HEK293 (cell line): ENCODE data around the gene TPGS1.

Source experiments
- CTCF ChIA-PET: fragments of 350-600 bp; formaldehyde crosslinking; extraction: SDS; loops from one replicate; lab custom pipeline; 2021; ENCODE audit warnings: antibody characterized with exemption; lab: Yijun Ruan, JAX
- POLR2A ChIA-PET: fragments of 300-600 bp; formaldehyde crosslinking; extraction: SDS; loops from one replicate; lab custom pipeline; 2020; ENCODE audit warnings: antibody characterized with exemption, inconsistent platforms; lab: Yijun Ruan, JAX
- H3K27ac ChIP-seq: fragments of 200-500 bp; sonication (Bioruptor generic); 2 replicates; pipeline ENCODE4 v1.5.1; 2014; ENCODE audit warnings: low read depth, low read length, control low read depth, inconsistent platforms; ENCODE audit errors: extremely low read depth
- H3K36me3 ChIP-seq, 2 experiments: fragments of 200-500 bp in 1 of 2; sonication (Bioruptor generic) in 1 of 2; 1 replicate in 1 of 2; 2 replicates in 1 of 2; pipeline ENCODE4 v1.5.1; 2014 to 2017; ENCODE audit warnings: inconsistent platforms in 2 of 2, low read length in 2 of 2; ENCODE audit not compliant: control insufficient read depth in 2 of 2, insufficient read depth in 1 of 2
- H3K4me1 ChIP-seq: fragments of 200-500 bp; sonication (Bioruptor generic); 2 replicates; pipeline ENCODE4 v1.5.1; 2014; ENCODE audit warnings: mild to moderate bottlenecking, low read length, inconsistent platforms; ENCODE audit not compliant: control insufficient read depth, insufficient read depth
- H3K4me3 ChIP-seq: 2 replicates; pipeline ENCODE4 v1.5.1; 2011; ENCODE audit warnings: low read depth, mild to moderate bottlenecking, control low read depth, low read length, moderate library complexity
- H3K9me3 ChIP-seq: fragments of 200-500 bp; sonication (Bioruptor generic); 2 replicates; pipeline ENCODE4 v1.5.1; 2014; ENCODE audit warnings: low read depth, low read length, inconsistent platforms; ENCODE audit not compliant: control insufficient read depth, insufficient read depth
- HIC1 ChIP-seq: fragments of 450-650 bp; formaldehyde crosslinking; IDR thresholded peaks from 2 replicates; pipeline ENCODE4 v1.5.1; 2016; ENCODE audit warnings: missing biosample characterization, missing genetic modification characterization
- IKZF3 ChIP-seq: fragments of 450-650 bp; IDR thresholded peaks from 2 replicates; pipeline ENCODE4 v1.5.0; 2018; ENCODE audit warnings: missing biosample characterization, mild to moderate bottlenecking, missing genetic modification characterization, moderate library complexity
- KLF1 ChIP-seq: fragments of 450-650 bp; formaldehyde crosslinking; IDR thresholded peaks from 2 replicates; pipeline ENCODE4 v1.5.1; 2016; ENCODE audit warnings: missing biosample characterization, missing genetic modification characterization
- KLF16 ChIP-seq: fragments of 450-650 bp; formaldehyde crosslinking; IDR thresholded peaks from 2 replicates; pipeline ENCODE4 v1.5.1; 2017; ENCODE audit warnings: missing biosample characterization, missing genetic modification characterization
- KLF17 ChIP-seq: fragments of 450-650 bp; formaldehyde crosslinking; IDR thresholded peaks from 2 replicates; pipeline ENCODE4 v1.5.1; 2016; ENCODE audit warnings: missing biosample characterization, missing genetic modification characterization
- KLF7 ChIP-seq: fragments of 450-650 bp; formaldehyde crosslinking; IDR thresholded peaks from 2 replicates; pipeline ENCODE4 v1.5.1; 2016; ENCODE audit warnings: missing biosample characterization, missing genetic modification characterization, borderline replicate concordance
- SCRT2 ChIP-seq: fragments of 450-650 bp; formaldehyde crosslinking; IDR thresholded peaks from 2 replicates; pipeline ENCODE4 v1.5.1; 2016; ENCODE audit warnings: missing biosample characterization, missing genetic modification characterization
- ZBTB1 ChIP-seq: fragments of 450-650 bp; formaldehyde crosslinking; IDR thresholded peaks from 2 replicates; pipeline ENCODE4 v1.5.1; 2016; ENCODE audit warnings: missing biosample characterization, missing genetic modification characterization
- ZBTB8A ChIP-seq: fragments of 450-650 bp; formaldehyde crosslinking; IDR thresholded peaks from 2 replicates; pipeline ENCODE4 v1.5.1; 2016; ENCODE audit warnings: missing biosample characterization, missing genetic modification characterization
- ZFHX2 ChIP-seq: fragments of 450-650 bp; formaldehyde crosslinking; conservative IDR thresholded peaks from 2 replicates; pipeline ENCODE4 v1.5.1; 2016; ENCODE audit warnings: missing biosample characterization, missing genetic modification characterization
- ZNF132 ChIP-seq: fragments of 450-650 bp; formaldehyde crosslinking; IDR thresholded peaks from 2 replicates; pipeline ENCODE4 v1.5.1; 2017; ENCODE audit warnings: missing biosample characterization, missing genetic modification characterization, borderline replicate concordance
- ZNF16 ChIP-seq: fragments of 450-650 bp; formaldehyde crosslinking; IDR thresholded peaks from 2 replicates; pipeline ENCODE4 v1.5.1; 2016; ENCODE audit warnings: low read depth, missing biosample characterization, missing genetic modification characterization
- ZNF292 ChIP-seq: fragments of 450-650 bp; formaldehyde crosslinking; IDR thresholded peaks from 2 replicates; pipeline ENCODE4 v1.5.1; 2016; ENCODE audit warnings: low read depth, missing biosample characterization, missing genetic modification characterization, borderline replicate concordance
- ZNF335 ChIP-seq: fragments of 450-650 bp; formaldehyde crosslinking; conservative IDR thresholded peaks from 2 replicates; pipeline ENCODE4 v1.5.1; 2016; ENCODE audit warnings: missing biosample characterization, missing genetic modification characterization
- ZNF394 ChIP-seq: fragments of 450-650 bp; formaldehyde crosslinking; IDR thresholded peaks from 2 replicates; pipeline ENCODE4 v1.5.1; 2016; ENCODE audit warnings: missing biosample characterization, missing genetic modification characterization, mild to moderate bottlenecking, moderate library complexity, borderline replicate concordance
- ZNF501 ChIP-seq: fragments of 450-650 bp; formaldehyde crosslinking; IDR thresholded peaks from 2 replicates; pipeline ENCODE4 v1.5.1; 2016; ENCODE audit warnings: missing biosample characterization, missing genetic modification characterization
- ZNF529 ChIP-seq: fragments of 450-650 bp; formaldehyde crosslinking; IDR thresholded peaks from 2 replicates; pipeline ENCODE4 v1.5.1; 2017; ENCODE audit warnings: missing genetic modification characterization, missing biosample characterization; ENCODE audit not compliant: insufficient replicate concordance
- ZNF596 ChIP-seq: fragments of 450-650 bp; IDR thresholded peaks from 2 replicates; pipeline ENCODE4 v1.5.0; 2018; ENCODE audit warnings: missing biosample characterization, mild to moderate bottlenecking, missing genetic modification characterization, moderate library complexity
- ZNF600 ChIP-seq: fragments of 450-650 bp; formaldehyde crosslinking; IDR thresholded peaks from 2 replicates; pipeline ENCODE4 v1.5.1; 2016; ENCODE audit warnings: missing biosample characterization, missing genetic modification characterization
- ZNF76 ChIP-seq: fragments of 450-650 bp; formaldehyde crosslinking; IDR thresholded peaks from 2 replicates; pipeline ENCODE4; 2016; ENCODE audit warnings: low read depth, missing biosample characterization, missing genetic modification characterization, borderline replicate concordance
- ZNF768 ChIP-seq: fragments of 450-650 bp; formaldehyde crosslinking; IDR thresholded peaks from 2 replicates; pipeline ENCODE4 v1.5.1; 2018; ENCODE audit warnings: missing biosample characterization, mild to moderate bottlenecking, missing genetic modification characterization
- TF ChIP-seq, protein P1 (sequence below): fragments of 450-650 bp; formaldehyde crosslinking; IDR thresholded peaks from 2 replicates; pipeline ENCODE4 v1.5.1; 2016; ENCODE audit warnings: missing biosample characterization, missing genetic modification characterization

TPGS1 gene

GRCh38 chr19:461721-462551 is 45.4 kb upstream of the TPGS1 start (continued):
- peak; percentile 84 for TF ChIP-seq HIC1 (tag by site-specific recombination)
- TF ChIP-seq ZNF335 (tag by site-specific recombination) = peak; percentile 73
- TF ChIP-seq IKZF3 (tag by site-specific recombination) = peak; percentile 84
- TF ChIP-seq KLF7 (tag by site-specific recombination) = peak; percentile 56
- peak; percentile 92 for TF ChIP-seq ZBTB8A (tag by site-specific recombination)
- TF ChIP-seq ZNF292 (tag by site-specific recombination) = no peak
- 0 out of 2 replicates have a peak, but pooled peaks have one; percentile 16 for TF ChIP-seq ZNF596
- peak; percentile 61 for TF ChIP-seq SCRT2 (tag by site-specific recombination)
- no peak for TF ChIP-seq ZNF16 (tag by site-specific recombination)
- TF ChIP-seq KLF17 (tag by site-specific recombination) = peak; percentile 85
- peak; percentile 35; the same call in 1 of the 2 replicates for TF ChIP-seq ZNF76 (tag by site-specific recombination)
- TF ChIP-seq ZBTB1 = no peak
- peak; percentile 58; the same call in 1 of the 2 replicates for TF ChIP-seq ZNF600 (tag by site-specific recombination)
- peak; percentile 83 for TF ChIP-seq KLF1 (tag by site-specific recombination)
- no peak for TF ChIP-seq ZNF394 (tag by site-specific recombination)
- peak; percentile 48; the same call in 1 of the 2 replicates for TF ChIP-seq KLF16
- TF ChIP-seq ZNF501 = no peak
- no peak for TF ChIP-seq ZNF768 (tag by site-specific recombination)
- peak; percentile 69 for TF ChIP-seq ZFHX2 (tag by site-specific recombination)
- TF ChIP-seq, all 188 proteins: peak for 45

GRCh38 chr19:463483-464207 is 43.7 kb upstream of the TPGS1 start:
- no peak overlapping the region for H3K27ac ChIP-seq
- ChIA-PET CTCF (no interaction called here), POLR2A (interaction anchor here (1.0 kb wide), 1 partner anchor 43 kb away, joined by 3 read pairs; no protein-coding TSS in a partner anchor)
- no peaks in the 10 kb centered on the region for H3K4me1 ChIP-seq
- TF ChIP-seq, protein P1, sequence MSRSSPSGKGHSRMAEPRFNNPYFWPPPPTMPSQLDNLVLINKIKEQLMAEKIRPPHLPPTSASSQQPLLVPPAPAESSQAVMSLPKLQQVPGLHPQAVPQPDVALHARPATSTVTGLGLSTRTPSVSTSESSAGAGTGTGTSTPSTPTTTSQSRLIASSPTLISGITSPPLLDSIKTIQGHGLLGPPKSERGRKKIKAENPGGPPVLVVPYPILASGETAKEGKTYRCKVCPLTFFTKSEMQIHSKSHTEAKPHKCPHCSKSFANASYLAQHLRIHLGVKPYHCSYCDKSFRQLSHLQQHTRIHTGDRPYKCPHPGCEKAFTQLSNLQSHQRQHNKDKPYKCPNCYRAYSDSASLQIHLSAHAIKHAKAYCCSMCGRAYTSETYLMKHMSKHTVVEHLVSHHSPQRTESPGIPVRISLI (tag by site-specific recombination) = 0 out of 2 replicates have a peak, but pooled peaks have one; percentile 4
- TF ChIP-seq ZNF529 (tag by site-specific recombination) (no peak), ZNF132 (tag by site-specific recombination) (no peak)
- TF ChIP-seq, all 188 proteins: peak for 1
- Histone ChIP-seq H3K9me3 (no peaks in the 10 kb centered on the region), H3K36me3 (no peaks in the 10 kb centered on the region), H3K4me3 (no peak overlapping the region)
